H1 (cell line): ENCODE results near the gene NACAD. TPM values are rescaled to one million over a fixed set of nuclear protein-coding genes. Genes with fewer than 3 reads are reported as not detected.

ENCODE experiments used
- CTCF ChIA-PET: fragments of 300-600 bp; sonication (Branson Sonifier 250); formaldehyde crosslinking; loops from one replicate; lab custom pipeline; 2021; ENCODE audit not compliant: partially characterized antibody; lab: Charles Lee
- POLR2A ChIA-PET: fragments of 300-600 bp; sonication (Branson Sonifier 250); formaldehyde crosslinking; loops from one replicate; lab custom pipeline; 2021; ENCODE audit warnings: inconsistent platforms; ENCODE audit not compliant: partially characterized antibody; lab: Charles Lee
- DNase-seq, 2 experiments: peaks; one replicate each; pipeline versions ENCODE4 v3.0.0 to v3.0.0-alpha.2; 2010 to 2022; ENCODE audit warnings: low spot score in 2 of 2, low read depth in 1 of 2, mixed read lengths in 1 of 2
- FAIRE-seq: peaks from 2 replicates; lab custom pipeline; 2011; peaks lifted over from hg19 to GRCh38; lab: Jason Lieb, UNC
- H2AFZ ChIP-seq: 2 replicates; pipeline ENCODE4 v1.8.1; 2012; ENCODE audit warnings: low read length, inconsistent platforms
- H2AK5ac ChIP-seq: 2 replicates; pipeline ENCODE4 v1.6.1; 2013; ENCODE audit warnings: low read depth, low read length
- H2BK120ac ChIP-seq: replicated peaks from 2 replicates; pipeline ENCODE3; 2013; ENCODE audit warnings: low read depth, low read length, inconsistent platforms
- H2BK12ac ChIP-seq: 2 replicates; pipeline ENCODE4 v1.6.1; 2013; ENCODE audit warnings: low read depth, low read length
- H2BK15ac ChIP-seq: 2 replicates; pipeline ENCODE4 v1.6.1; 2013; ENCODE audit warnings: low read length
- H2BK20ac ChIP-seq: 2 replicates; pipeline ENCODE4 v1.6.1; 2013; ENCODE audit warnings: low read length
- H2BK5ac ChIP-seq: 2 replicates; pipeline ENCODE4 v1.6.1; 2013; ENCODE audit warnings: low read depth, low read length
- H3K14ac ChIP-seq: 2 replicates; pipeline ENCODE4 v1.6.1; 2013; ENCODE audit warnings: inconsistent platforms; ENCODE audit not compliant: insufficient read length
- H3K18ac ChIP-seq: 2 replicates; pipeline ENCODE4 v1.6.1; 2013; ENCODE audit warnings: low read length; ENCODE audit errors: extremely low read depth
- H3K23ac ChIP-seq: 2 replicates; pipeline ENCODE4 v1.6.1; 2013; ENCODE audit warnings: inconsistent platforms; ENCODE audit not compliant: insufficient read length
- H3K23me2 ChIP-seq: 2 replicates; pipeline ENCODE4 v1.6.1; 2013; ENCODE audit warnings: low read depth, low read length
- H3K27ac ChIP-seq: 2 replicates; pipeline ENCODE4 v1.6.1; 2011; ENCODE audit warnings: low read depth, low read length, inconsistent platforms
- H3K27me3 ChIP-seq, 4 experiments: replicated peaks in 1 of 4; 1 replicate in 1 of 4; 2 replicates in 3 of 4; pipeline versions ENCODE4 v1.6.1 to v1.8.1; 2011 to 2013; ENCODE audit warnings: low read length in 3 of 4, mild to moderate bottlenecking in 3 of 4, inconsistent platforms in 2 of 4, mixed read lengths in 2 of 4, moderate library complexity in 1 of 4; ENCODE audit not compliant: control insufficient read depth in 3 of 4, insufficient read depth in 3 of 4; ENCODE audit errors: extremely low read depth in 1 of 4
- H3K36me3 ChIP-seq, 4 experiments: 2 replicates each; pipeline versions ENCODE4 v1.6.1 to v1.8.1; 2011 to 2013; ENCODE audit warnings: mild to moderate bottlenecking in 4 of 4, low read length in 3 of 4, moderate library complexity in 2 of 4, control low read depth in 1 of 4, inconsistent platforms in 1 of 4; ENCODE audit not compliant: insufficient read depth in 4 of 4, control insufficient read depth in 2 of 4
- H3K4ac ChIP-seq: replicated peaks from 2 replicates; pipeline ENCODE3; 2013; ENCODE audit warnings: low read length, low read depth, mixed read lengths, inconsistent platforms; ENCODE audit not compliant: insufficient read length
- H3K4me1 ChIP-seq, 4 experiments: replicated peaks in 1 of 4; 1 replicate in 1 of 4; 2 replicates in 3 of 4; pipeline versions ENCODE4 v1.6.1 to v1.8.1; 2011 to 2013; ENCODE audit warnings: low read length in 3 of 4, inconsistent platforms in 2 of 4, mixed read lengths in 1 of 4; ENCODE audit not compliant: insufficient read depth in 4 of 4, control insufficient read depth in 3 of 4
- H3K4me2 ChIP-seq, 2 experiments: 2 replicates each; pipeline versions ENCODE4 v1.6.1 to v1.8.1; 2011 to 2013; ENCODE audit warnings: low read depth in 2 of 2, low read length in 2 of 2, control low read depth in 1 of 2, inconsistent platforms in 1 of 2, mild to moderate bottlenecking in 1 of 2; ENCODE audit not compliant: insufficient read depth in 1 of 2
- H3K4me3 ChIP-seq, 4 experiments: fragments of 200-600, 300-600 bp in 1 of 4; sonication (generic), shearing (Covaris generic), sonication (Bioruptor Twin) in 1 of 4; 2 replicates each; pipeline versions ENCODE4 v1.5.1 to v1.8.1; 2011 to 2016; ENCODE audit warnings: low read length in 4 of 4, low read depth in 3 of 4, control low read depth in 2 of 4, inconsistent platforms in 2 of 4, mild to moderate bottlenecking in 2 of 4, mixed read lengths in 1 of 4, moderate library complexity in 1 of 4; ENCODE audit not compliant: insufficient read depth in 2 of 4; ENCODE audit errors: extremely low read depth in 1 of 4
- H3K56ac ChIP-seq: replicated peaks from 2 replicates; pipeline ENCODE3; 2013; ENCODE audit warnings: low read depth, mild to moderate bottlenecking, mixed read lengths, low read length, inconsistent platforms; ENCODE audit not compliant: insufficient read length
- H3K79me1 ChIP-seq: 2 replicates; pipeline ENCODE4 v1.6.1; 2013; ENCODE audit warnings: low read depth, low read length, control low read depth
- H3K79me2 ChIP-seq, 2 experiments: 2 replicates each; pipeline versions ENCODE4 v1.6.1 to v1.8.1; 2012 to 2013; ENCODE audit warnings: low read length in 2 of 2, mild to moderate bottlenecking in 2 of 2, inconsistent platforms in 1 of 2; ENCODE audit not compliant: insufficient read depth in 2 of 2, control insufficient read depth in 1 of 2
- H3K9ac ChIP-seq, 4 experiments: replicated peaks in 1 of 4; 1 replicate in 1 of 4; 2 replicates in 3 of 4; pipeline versions ENCODE4 v1.6.1 to v1.8.1; 2011 to 2013; ENCODE audit warnings: low read depth in 3 of 4, low read length in 3 of 4, control low read depth in 2 of 4, mild to moderate bottlenecking in 2 of 4, moderate library complexity in 2 of 4, inconsistent platforms in 1 of 4; ENCODE audit errors: extremely low read depth in 1 of 4
- H3K9me3 ChIP-seq, 2 experiments: 2 replicates each; pipeline versions ENCODE4 v1.6.1 to v1.8.1; 2012 to 2013; ENCODE audit warnings: mild to moderate bottlenecking in 2 of 2, moderate library complexity in 2 of 2, control low read depth in 1 of 2, inconsistent platforms in 1 of 2, low read depth in 1 of 2, low read length in 1 of 2, mixed read lengths in 1 of 2; ENCODE audit not compliant: insufficient read depth in 2 of 2
- H4K20me1 ChIP-seq, 2 experiments: replicated peaks in 1 of 2; 2 replicates each; pipeline versions ENCODE3 to v1.8.1; 2011 to 2013; ENCODE audit warnings: inconsistent platforms in 2 of 2, low read length in 2 of 2, mild to moderate bottlenecking in 1 of 2; ENCODE audit not compliant: insufficient read depth in 2 of 2, control insufficient read depth in 1 of 2
- H4K5ac ChIP-seq: 2 replicates; pipeline ENCODE4 v1.6.1; 2013; ENCODE audit warnings: low read length, low read depth, mixed read lengths, inconsistent platforms; ENCODE audit not compliant: insufficient read length
- H4K8ac ChIP-seq: 2 replicates; pipeline ENCODE4 v1.8.0; 2013; ENCODE audit warnings: mild to moderate bottlenecking, moderate library complexity, low read length, inconsistent platforms; ENCODE audit not compliant: insufficient read depth; ENCODE audit errors: extremely low read depth
- H4K91ac ChIP-seq: replicated peaks from 2 replicates; pipeline ENCODE3; 2013; ENCODE audit warnings: low read length, mixed read lengths, inconsistent platforms; ENCODE audit not compliant: insufficient read length
- POU5F1 ChIP-seq: IDR thresholded peaks from 2 replicates; pipeline ENCODE4 v1.6.1; 2011; ENCODE audit warnings: low read depth, mild to moderate bottlenecking, low read length, moderate library complexity
- WGBS, 2 experiments: shearing (Covaris generic) in 1 of 2; methylation state at CpG; one replicate each; pipeline versions ENCODE4 v1.1.6 to v1.1.7; 2013 to 2015; ENCODE audit warnings: low lambda C conversion rate in 2 of 2, mixed read lengths in 2 of 2, inconsistent platforms in 1 of 2, low coverage in 1 of 2, missing lambda C conversion rate in 1 of 2; ENCODE audit not compliant: insufficient replicate concordance in 2 of 2, insufficient coverage in 1 of 2, insufficient read length in 1 of 2; ENCODE audit errors: extremely low coverage in 1 of 2, missing lambda C conversion rate in 1 of 2; 5-methylcytosine and 5-hydroxymethylcytosine counted together
- polyA plus RNA-seq, 7 experiments: library from polyadenylated mRNA; depleted of rRNA in 3 of 7; stranded (reverse) in 5 of 7; unstranded in 2 of 7; fragments of >200 nt in 5 of 7; fragments of 200-250 nt in 2 of 7; gene quantifications; 1 replicate in 5 of 7; 2 replicates in 1 of 7; 4 replicates in 1 of 7; pipeline versions ENCODE4 v1.2.1 to v1.2.3, GENCODE V29; 2011 to 2013; ENCODE audit warnings: missing spikeins in 2 of 7, mixed read lengths in 2 of 7
- total RNA-seq: library from RNA; stranded (reverse); fragmentation: NEBNext Ultra II Directional; extraction: Animal tissue kit (Norgen Biotek cat#: 25700); gene quantifications from 2 replicates; pipeline ENCODE4 v1.2.1, GENCODE V29; 2021

Gene NACAD
- total and polyA plus RNA-seq, 2 of the 8 experiments (the other 6 are each of a cell fraction or from before 2014, with no cell fraction given): 1.3 to 6.0 TPM

DNA sequence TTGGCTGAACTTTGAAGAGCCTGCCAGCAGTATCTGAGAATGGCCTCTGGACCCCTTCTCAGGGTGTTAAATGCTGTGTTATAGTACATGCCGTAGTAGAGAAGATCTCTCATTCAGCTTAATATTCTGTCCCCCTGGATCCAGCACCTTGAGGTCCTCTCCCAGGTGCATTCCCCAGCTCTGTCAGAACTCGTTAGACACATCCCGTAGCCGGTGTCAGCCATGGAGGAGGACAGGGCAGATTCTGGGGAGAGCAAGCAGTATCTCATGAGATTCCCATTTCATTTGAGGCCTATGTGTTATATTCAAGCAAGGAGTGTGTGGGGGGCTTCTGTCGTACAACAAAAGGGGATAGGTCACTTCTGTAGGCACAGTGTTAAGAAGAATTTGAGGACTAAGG, 34.8 kb downstream of the NACAD start:
- no peak overlapping the region for H3K18ac ChIP-seq
- H3K27ac ChIP-seq: no peak overlapping the region
- H3K9me3 ChIP-seq: no peaks in the 10 kb centered on the region
- WGBS, 2 experiments: 85% methylated on average over 5 of the region's 5 CpGs; no CpG with 5 or more reads in 1 of the 2 experiments
- DNase-seq: no peak
- no peak for TF ChIP-seq POU5F1
- TF ChIP-seq, all 59 proteins: peak for 0
- Histone ChIP-seq H2BK15ac (no peak overlapping the region), H4K20me1 (peaks cover 2 to 7% of the 10 kb centered on the region in 2 experiments), H3K4me3 (no peak overlapping the region), H3K9ac (no peak overlapping the region), H3K79me2 (no peaks in the 10 kb centered on the region), H2AK5ac (no peak overlapping the region), H4K5ac (no peak overlapping the region), H4K8ac (no peak overlapping the region), H3K36me3 (peaks cover 0 to 3% (median 0%) of the 10 kb centered on the region in 4 experiments; a peak in 1 of 8 replicates), H3K56ac (no peak overlapping the region), H2AFZ (no peak overlapping the region), H2BK12ac (no peak overlapping the region), H3K14ac (no peak overlapping the region), H3K27me3 (no peaks in the 10 kb centered on the region), H3K4me1 (no peaks in the 10 kb centered on the region), H3K4me2 (no peak overlapping the region), H4K91ac (no peak overlapping the region), H2BK5ac (no peak overlapping the region), H3K23me2 (no peaks in the 10 kb centered on the region), H3K4ac (no peak overlapping the region), H2BK120ac (no peak overlapping the region), H3K79me1 (no peaks in the 10 kb centered on the region; the same call in 1 of the 2 replicates), H3K23ac (no peak overlapping the region), H2BK20ac (no peak overlapping the region)
- ChIA-PET CTCF (no interaction called here), POLR2A (interaction anchor here (1.0 to 1.8 kb wide), 3 partner anchors 9 to 20 kb away, joined by 3 to 6 read pairs (median 3); no protein-coding TSS in a partner anchor)
- FAIRE-seq: no peak
